B cell (primary cell): Measurements from ENCODE around the gene CLDN24. TPM values are rescaled to one million over a fixed set of nuclear protein-coding genes. Genes with fewer than 3 reads are reported as not detected.

Source experiments
- ATAC-seq: fragments of 200-7000 bp; cut with Tn5 transposase; one replicate; pipeline ENCODE4 v1.10.0; 2021; ENCODE audit warnings: low read depth, mild to moderate bottlenecking, moderate number of reproducible peaks, moderate library complexity
- CTCF ChIA-PET: fragments of 350-600 bp; sonication (Branson Sonifier 250); formaldehyde crosslinking; loops from one replicate; lab custom pipeline; 2021; ENCODE audit warnings: antibody characterized with exemption, inconsistent platforms; lab: Charles Lee
- POLR2A ChIA-PET: fragments of 350-600 bp; sonication (Branson Sonifier 250); formaldehyde crosslinking; loops from one replicate; lab custom pipeline; 2021; ENCODE audit warnings: antibody characterized with exemption; lab: Charles Lee
- DNase-seq: peaks from one replicate; pipeline ENCODE4 v3.0.0; 2013
- H2AFZ ChIP-seq: 2 replicates; pipeline ENCODE4 v1.6.1; 2012; ENCODE audit warnings: mild to moderate bottlenecking, low read depth, low read length; ENCODE audit not compliant: insufficient read depth, poor library complexity, severe bottlenecking
- H3K27ac ChIP-seq, 2 donors: 1 replicate in 1 of 2; 2 replicates in 1 of 2; pipeline ENCODE4 v1.5.1; 2012 to 2013; ENCODE audit warnings: low read length in 2 of 2, mild to moderate bottlenecking in 2 of 2, moderate library complexity in 1 of 2
- H3K27me3 ChIP-seq, 4 experiments: fragments of 200-600 bp in 1 of 4; sonication (generic) in 1 of 4; replicated peaks in 1 of 4; 1 replicate in 2 of 4; 2 replicates in 2 of 4; pipeline versions ENCODE4 v1.6.1 to v1.7.0; 2013 to 2016; ENCODE audit warnings: low read length in 3 of 4, mild to moderate bottlenecking in 2 of 4, mixed read lengths in 1 of 4, moderate library complexity in 1 of 4; ENCODE audit not compliant: insufficient read depth in 4 of 4, control insufficient read depth in 3 of 4; ENCODE audit errors: control extremely low read depth in 1 of 4
- H3K36me3 ChIP-seq, 2 experiments: replicated peaks in 1 of 2; 1 replicate in 1 of 2; 2 replicates in 1 of 2; pipeline versions ENCODE4 v1.6.1 to v1.7.1; 2013; ENCODE audit warnings: low read length in 1 of 2; ENCODE audit not compliant: insufficient read depth in 2 of 2, control insufficient read depth in 1 of 2; ENCODE audit errors: control extremely low read depth in 1 of 2, extremely low read depth in 1 of 2
- H3K4me1 ChIP-seq, 2 donors: fragments of 200-600 bp in 1 of 2; sonication (generic) in 1 of 2; 1 replicate in 1 of 2; 2 replicates in 1 of 2; pipeline versions ENCODE4 v1.5.1 to v1.6.1; 2013 to 2017; ENCODE audit warnings: low read length in 2 of 2; ENCODE audit not compliant: control insufficient read depth in 2 of 2, insufficient read depth in 2 of 2
- H3K4me2 ChIP-seq: replicated peaks from 2 replicates; pipeline ENCODE3; 2012; ENCODE audit warnings: mild to moderate bottlenecking, low read depth, low read length; ENCODE audit not compliant: poor library complexity, severe bottlenecking
- H3K4me3 ChIP-seq, 5 experiments: fragments of 200-600 bp in 1 of 5; sonication (generic) in 1 of 5; 1 replicate in 3 of 5; 2 replicates in 2 of 5; pipeline versions ENCODE4 v1.5.1 to v1.7.0; 2011 to 2016; ENCODE audit warnings: low read length in 4 of 5, mild to moderate bottlenecking in 4 of 5, low read depth in 2 of 5, control low read depth in 1 of 5, moderate library complexity in 1 of 5; ENCODE audit not compliant: insufficient read depth in 1 of 5; ENCODE audit errors: control extremely low read depth in 1 of 5, extremely low read depth in 1 of 5
- H3K79me2 ChIP-seq: fragments of 200-600 bp; sonication (generic); one replicate; pipeline ENCODE4 v1.6.0; 2016; ENCODE audit warnings: low read length; ENCODE audit not compliant: control insufficient read depth, insufficient read depth
- H3K9ac ChIP-seq: fragments of 200-600 bp; sonication (generic); 2 replicates; pipeline ENCODE4 v1.6.1; 2017; ENCODE audit warnings: mild to moderate bottlenecking, low read length, moderate library complexity
- H3K9me3 ChIP-seq, 3 donors: one replicate each; pipeline versions ENCODE4 v1.6.1 to v1.7.1; 2013; ENCODE audit warnings: low read length in 2 of 3; ENCODE audit not compliant: control insufficient read depth in 2 of 3, insufficient read depth in 1 of 3; ENCODE audit errors: control extremely low read depth in 1 of 3
- H4K20me1 ChIP-seq: 2 replicates; pipeline ENCODE4 v1.6.0; 2012; ENCODE audit warnings: mild to moderate bottlenecking, low read length; ENCODE audit not compliant: insufficient read depth, control insufficient read depth, poor library complexity, severe bottlenecking
- H3K27ac Mint-ChIP-seq: one replicate; pipeline ENCODE4 v1.8.0; 2021; ENCODE audit warnings: mixed read lengths
- H3K27me3 Mint-ChIP-seq: one replicate; pipeline ENCODE4 v1.8.0; 2021; ENCODE audit warnings: mixed read lengths
- H3K4me1 Mint-ChIP-seq: one replicate; pipeline ENCODE4 v1.8.0; 2021; ENCODE audit warnings: mixed read lengths
- H3K4me3 Mint-ChIP-seq: one replicate; pipeline ENCODE4 v1.8.0; 2021; ENCODE audit warnings: mixed read lengths
- H3K9me3 Mint-ChIP-seq: one replicate; pipeline ENCODE4 v1.8.0; 2022; ENCODE audit warnings: mixed read lengths; ENCODE audit not compliant: insufficient read depth
- EZH2 ChIP-seq: IDR thresholded peaks from 2 replicates; pipeline ENCODE4 v1.6.1; 2012; ENCODE audit warnings: borderline replicate concordance, low read depth, mild to moderate bottlenecking, moderate library complexity, low read length; ENCODE audit not compliant: insufficient read depth, poor library complexity, severe bottlenecking
- WGBS: methylation state at CpG from one replicate; pipeline ENCODE4 v1.1.5; 2013; ENCODE audit warnings: missing lambda C conversion rate; ENCODE audit not compliant: insufficient coverage; 5-methylcytosine and 5-hydroxymethylcytosine counted together
- intact Hi-C: fragments of 100-400 bp; cut with micrococcal nuclease; formaldehyde crosslinking; loops from one replicate; pipeline ENCODE4 v1.10.0; 2022
- polyA plus RNA-seq: library from polyadenylated mRNA; depleted of rRNA; stranded (reverse); fragments of >200 nt; gene quantifications from 2 replicates; pipeline ENCODE4 v1.2.3, GENCODE V29; 2012
- total RNA-seq, 2 donors: library from RNA; stranded (reverse); fragments of 120-200 nt in 1 of 2; gene quantifications; 1 replicate in 1 of 2; 2 replicates in 1 of 2; pipeline versions ENCODE4 v1.2.3 to v1.2.4, GENCODE V29; 2013 to 2022
- TF ChIP-seq, protein P1 (sequence below): fragments of 200-600 bp; IDR thresholded peaks from one replicate; pipeline ENCODE4 v1.8.0; 2022; ENCODE audit warnings: antibody characterized with exemption, mild to moderate bottlenecking

The CLDN24 gene
- total and polyA plus RNA-seq, 2 donors (not counting 1 experiment from before 2014, with no cell fraction given): not detected

- DNase-seq (no peak), ATAC-seq (no peak)
- Histone ChIP-seq H3K4me1 (no peaks in the 10 kb centered on the region), H3K79me2 (no peaks in the 10 kb centered on the region), H3K4me2 (no peak overlapping the region), H3K9me3 (no peaks in the 10 kb centered on the region), H3K9ac (no peak overlapping the region), H3K27me3 (peaks cover 0 to under 1% (median 0%) of the 10 kb centered on the region in 4 experiments), H4K20me1 (no peaks in the 10 kb centered on the region), H2AFZ (no peak overlapping the region), H3K4me3 (no peak overlapping the region), H3K27ac (no peak overlapping the region), H3K36me3 (no peaks in the 10 kb centered on the region)
- WGBS: 96% methylated on average over 14 of the region's 15 CpGs
- peaks cover 14% of the 10 kb centered on the region for H3K27me3 Mint-ChIP-seq
- ChIA-PET CTCF (no interaction called here), POLR2A (no interaction called here)
- no peaks in the 10 kb centered on the region for H3K9me3 Mint-ChIP-seq
- TF ChIP-seq, protein P1, sequence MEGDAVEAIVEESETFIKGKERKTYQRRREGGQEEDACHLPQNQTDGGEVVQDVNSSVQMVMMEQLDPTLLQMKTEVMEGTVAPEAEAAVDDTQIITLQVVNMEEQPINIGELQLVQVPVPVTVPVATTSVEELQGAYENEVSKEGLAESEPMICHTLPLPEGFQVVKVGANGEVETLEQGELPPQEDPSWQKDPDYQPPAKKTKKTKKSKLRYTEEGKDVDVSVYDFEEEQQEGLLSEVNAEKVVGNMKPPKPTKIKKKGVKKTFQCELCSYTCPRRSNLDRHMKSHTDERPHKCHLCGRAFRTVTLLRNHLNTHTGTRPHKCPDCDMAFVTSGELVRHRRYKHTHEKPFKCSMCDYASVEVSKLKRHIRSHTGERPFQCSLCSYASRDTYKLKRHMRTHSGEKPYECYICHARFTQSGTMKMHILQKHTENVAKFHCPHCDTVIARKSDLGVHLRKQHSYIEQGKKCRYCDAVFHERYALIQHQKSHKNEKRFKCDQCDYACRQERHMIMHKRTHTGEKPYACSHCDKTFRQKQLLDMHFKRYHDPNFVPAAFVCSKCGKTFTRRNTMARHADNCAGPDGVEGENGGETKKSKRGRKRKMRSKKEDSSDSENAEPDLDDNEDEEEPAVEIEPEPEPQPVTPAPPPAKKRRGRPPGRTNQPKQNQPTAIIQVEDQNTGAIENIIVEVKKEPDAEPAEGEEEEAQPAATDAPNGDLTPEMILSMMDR: no peak
- TF ChIP-seq EZH2: no peak
- H3K4me3 Mint-ChIP-seq: no peak overlapping the region
- no peak overlapping the region for H3K27ac Mint-ChIP-seq
- H3K4me1 Mint-ChIP-seq: no peaks in the 10 kb centered on the region
- intact Hi-C loops: no loop called here
These were observed 7.9 kb downstream of the CLDN24 start for GRCh38 chr4:183314336-183314735.

DNA sequence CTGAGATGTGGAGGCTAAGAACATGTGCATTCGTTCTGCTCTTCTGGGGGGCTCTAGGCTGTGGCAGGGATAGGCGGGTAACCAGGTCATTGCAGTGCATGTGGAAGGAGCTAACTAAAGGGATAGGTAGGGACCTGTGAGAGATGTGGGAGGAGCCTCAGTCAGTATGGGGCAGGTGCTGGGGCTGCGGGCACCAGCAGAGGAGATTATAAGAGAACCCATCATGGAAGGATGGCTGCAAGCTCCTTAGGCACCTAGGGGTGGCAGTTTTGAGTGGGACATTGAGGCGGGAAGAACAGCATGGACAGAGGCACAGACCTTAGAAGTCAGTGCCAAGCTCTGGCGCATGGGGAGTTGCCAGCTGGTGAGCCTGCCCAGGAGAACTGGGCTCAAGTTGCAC lies 9.4 kb downstream of the CLDN24 start:
- H3K27me3 Mint-ChIP-seq: peaks cover 11% of the 10 kb centered on the region
- H3K79me2 ChIP-seq: no peaks in the 10 kb centered on the region
- no peaks in the 10 kb centered on the region for H3K9me3 Mint-ChIP-seq
- ATAC-seq: no peak
- H3K36me3 ChIP-seq: no peaks in the 10 kb centered on the region
- H2AFZ ChIP-seq: no peak overlapping the region
- no peaks in the 10 kb centered on the region for H3K4me1 Mint-ChIP-seq
- POLR2A ChIA-PET: no interaction called here
- H3K9me3 ChIP-seq: no peaks in the 10 kb centered on the region
- H3K4me3 ChIP-seq: no peak overlapping the region
- WGBS: 90% methylated on average over 5 of the region's 5 CpGs
- CTCF ChIA-PET: no interaction called here
- no peak for DNase-seq
- no peak for TF ChIP-seq EZH2
- TF ChIP-seq, protein P1: no peak
- no peaks in the 10 kb centered on the region for H4K20me1 ChIP-seq
- H3K27ac Mint-ChIP-seq: no peak overlapping the region
- no peaks in the 10 kb centered on the region for H3K4me1 ChIP-seq
- H3K4me2 ChIP-seq: no peak overlapping the region
- H3K9ac ChIP-seq: no peak overlapping the region
- no peak overlapping the region for H3K4me3 Mint-ChIP-seq
- H3K27me3 ChIP-seq: peaks cover 0 to 2% (median 0%) of the 10 kb centered on the region in 4 experiments
- intact Hi-C loops: no loop called here
- H3K27ac ChIP-seq: no peak overlapping the region
